GM21515 (cell line): ENCODE data around the gene SLFN12.
"Not testable (repeated sequence)": the region's sequence is repeated elsewhere in the genome, so short reads cannot be mapped to it uniquely, and the experiment has no call there.

Source experiments
- ATAC-seq: cut with Tn5 transposase; IDR thresholded peaks from one replicate; pipeline ENCODE4 v1.9.1; 2021; ENCODE audit not compliant: unreplicated experiment

The SLFN12 gene

DNA sequence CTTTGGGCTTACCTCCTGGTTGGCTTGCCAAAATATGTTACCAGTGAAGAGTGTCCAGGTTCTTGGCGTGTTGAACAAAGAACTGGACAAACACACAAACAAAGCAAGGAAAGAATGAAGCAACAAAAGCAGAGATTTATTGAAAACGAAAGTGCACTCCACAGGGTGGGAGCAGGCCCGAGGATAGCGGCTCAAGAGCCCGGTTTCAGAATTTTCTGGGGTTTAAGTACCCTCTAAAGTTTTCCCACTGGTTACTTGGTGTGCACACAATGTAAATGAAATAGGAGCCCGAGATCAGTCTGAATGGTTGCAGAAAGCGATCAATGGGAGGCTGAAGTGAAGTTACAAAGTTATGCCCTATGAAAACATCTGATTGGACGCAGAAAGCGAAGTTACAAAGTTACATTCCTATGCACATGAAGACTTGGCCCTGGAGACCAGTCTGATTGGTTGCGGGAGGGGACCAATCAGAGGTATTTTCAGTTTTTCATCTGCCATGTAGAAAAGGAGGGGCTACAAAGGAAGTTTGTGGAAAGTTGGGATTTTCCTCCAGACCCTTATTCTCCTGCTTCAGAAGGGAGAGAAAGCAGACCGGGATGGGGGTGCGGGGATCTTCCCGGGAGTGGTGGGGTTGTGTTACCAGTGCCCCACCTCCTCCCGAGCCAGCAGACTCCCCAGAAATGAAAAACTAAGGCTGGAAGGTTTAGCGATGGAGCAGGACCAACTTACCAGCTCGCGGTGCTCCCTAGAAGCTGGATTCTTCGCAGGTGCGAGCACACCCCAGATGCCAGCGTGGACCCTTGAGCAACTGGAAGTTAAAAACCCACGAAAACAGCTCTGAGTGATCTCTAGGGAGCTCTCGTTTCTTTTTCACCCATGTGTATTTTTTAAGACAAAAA is at the start of gene SLFN12:
Gene SLFN12, minus strand, starts transcription at position 325 of the 899 bp plus-strand sequence. CDS start 9,472 bp downstream, outside the sequence.
- ATAC-seq = peak; percentile 65

DNA sequence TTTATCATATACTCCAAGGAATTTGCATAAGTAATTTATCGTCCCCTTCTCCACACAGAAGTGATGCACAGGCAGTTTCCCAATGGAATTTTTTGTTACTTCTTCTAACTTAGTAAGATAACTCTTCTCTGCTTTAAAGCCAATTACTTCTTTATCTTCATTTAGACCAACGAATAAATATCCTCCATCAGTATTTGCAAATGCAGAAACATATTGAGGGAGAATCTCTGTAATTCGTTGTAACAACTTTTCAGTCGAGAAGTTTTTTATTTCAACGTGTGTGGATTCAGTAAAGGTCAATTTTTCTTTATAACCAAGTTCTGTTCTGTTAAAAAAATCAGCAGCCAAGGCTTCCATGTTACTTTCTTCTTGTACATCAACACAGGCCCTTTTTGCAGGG is 47.0 kb upstream of the SLFN12 start:
- no peak for ATAC-seq

DNA sequence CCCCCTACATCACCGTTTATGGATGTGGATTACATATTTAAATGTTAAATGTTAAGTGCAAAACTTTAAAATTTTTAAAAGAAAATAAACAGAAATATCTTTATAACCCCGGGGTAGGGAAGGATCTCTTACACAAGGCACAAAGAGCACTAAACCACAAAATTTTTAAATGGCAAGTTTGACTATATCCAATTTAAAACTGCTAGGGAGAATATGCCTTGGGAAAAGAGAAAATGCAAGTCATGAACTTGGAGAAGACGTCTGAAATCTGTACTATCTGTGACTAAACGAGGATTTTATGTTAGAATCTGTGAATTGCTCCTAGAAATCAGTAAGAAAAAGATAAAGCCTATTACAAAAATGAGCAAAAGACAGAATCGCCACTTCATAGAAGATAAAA is 44.9 kb upstream of the SLFN12 start:
- no peak for ATAC-seq

DNA sequence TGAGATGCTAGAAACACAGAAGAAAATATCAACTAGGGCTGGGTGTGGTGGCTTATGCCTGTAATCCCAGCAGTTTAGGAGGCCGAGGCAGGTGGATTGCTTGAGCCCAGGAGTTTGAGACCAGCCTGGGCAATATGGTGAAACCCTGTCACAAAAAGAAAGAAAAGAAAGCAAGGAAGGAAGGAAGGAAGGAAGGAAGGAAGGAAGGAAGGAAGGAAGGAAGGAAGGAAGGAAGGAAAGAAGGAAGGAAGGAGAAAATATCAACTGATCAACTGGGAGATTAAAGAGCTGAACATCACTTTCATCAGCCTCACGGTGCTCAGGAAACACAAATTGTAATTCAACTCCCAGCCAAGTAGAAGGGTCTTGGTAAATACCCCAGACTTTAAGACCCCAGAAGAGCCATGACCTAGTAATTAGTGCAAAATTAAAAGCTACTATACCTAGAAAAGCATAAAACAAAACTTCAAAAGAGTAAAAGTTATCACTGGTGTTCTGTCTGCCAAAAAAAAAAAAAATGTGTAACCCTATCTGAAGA is 44.1 kb upstream of the SLFN12 start:
- no peak for ATAC-seq

DNA sequence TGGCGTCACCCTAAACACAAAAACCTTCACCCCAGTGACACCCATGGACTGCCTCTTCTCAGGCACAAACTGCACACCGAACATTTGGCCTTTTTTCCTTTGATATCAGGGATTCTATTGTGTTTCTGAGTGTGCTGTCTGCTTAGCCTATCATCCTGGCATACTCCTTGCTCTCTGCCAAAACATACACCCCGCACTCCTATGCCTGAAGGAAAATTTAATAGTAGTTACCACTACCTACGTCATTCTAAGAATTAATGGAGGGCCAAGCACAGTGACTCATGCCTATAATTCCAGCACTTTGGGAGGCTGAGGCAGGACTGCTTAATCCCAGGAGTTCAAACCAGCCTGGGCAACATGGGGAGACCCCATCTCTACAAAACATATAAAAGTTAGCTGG is 36.2 kb upstream of the SLFN12 start:
- ATAC-seq = no peak

DNA sequence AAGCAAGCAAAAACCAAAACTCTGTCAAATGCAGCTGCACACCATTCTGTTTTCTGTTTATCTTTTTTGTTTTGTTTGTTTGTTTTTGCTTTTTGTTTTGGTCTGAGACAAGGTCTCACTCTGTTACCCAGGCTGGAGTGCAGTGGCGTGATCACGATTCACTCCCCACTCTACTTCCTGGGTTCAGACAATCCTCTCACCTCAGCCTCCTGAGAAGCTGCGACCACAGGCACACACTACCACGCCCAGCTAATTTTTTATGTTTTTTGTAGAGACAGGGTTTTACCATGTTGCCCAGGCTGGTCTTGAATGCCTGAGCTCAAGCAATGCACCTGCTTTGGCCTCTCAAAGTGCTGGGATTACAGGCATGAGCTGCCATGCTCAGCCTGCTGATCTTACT is 35.5 kb upstream of the SLFN12 start:
- ATAC-seq = no peak

DNA sequence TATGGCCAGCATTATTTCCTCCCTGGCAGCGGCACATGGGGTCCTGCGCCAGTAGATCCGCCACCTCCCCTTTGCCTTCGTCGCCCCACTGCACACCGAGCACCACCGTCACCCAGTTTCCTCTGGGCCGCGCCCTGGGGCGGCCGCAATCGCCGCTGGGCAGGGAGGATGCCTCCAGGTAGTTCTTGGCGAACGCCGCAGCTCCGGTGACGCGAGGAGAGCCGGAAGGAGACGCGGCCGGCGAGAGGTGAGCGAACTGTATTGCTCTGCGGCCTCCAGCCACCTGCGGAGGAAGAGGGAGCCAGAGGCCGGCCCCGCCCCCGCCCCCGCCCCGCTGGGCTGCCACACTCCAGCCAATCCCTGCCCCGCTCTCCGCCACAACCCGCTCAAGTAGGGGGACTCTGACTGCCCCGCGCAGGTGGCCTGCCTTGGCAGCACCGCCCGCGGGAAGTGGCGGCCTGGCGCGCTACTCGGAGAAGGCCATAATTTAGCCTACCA is 28.1 kb upstream of the SLFN12 start:
- peak; percentile 91 for ATAC-seq

DNA sequence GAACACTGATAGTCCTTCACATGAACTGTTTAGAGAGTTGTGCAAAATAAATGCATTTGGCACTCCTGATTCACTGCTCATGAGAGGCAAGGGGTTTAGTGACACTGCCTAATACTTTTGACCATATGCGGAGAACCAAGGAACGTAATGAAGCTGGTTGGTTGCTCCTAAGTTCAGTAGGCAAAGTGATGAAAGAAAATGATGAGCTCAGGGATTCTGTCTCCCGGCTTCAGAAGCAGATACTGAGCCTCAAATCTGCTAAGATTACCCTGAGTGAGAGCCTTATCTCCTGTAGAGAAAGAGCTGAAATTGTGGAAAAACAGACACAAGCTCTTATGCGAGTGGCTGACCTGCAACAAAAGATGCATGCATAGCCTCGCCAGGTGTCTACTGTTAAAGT is 21.7 kb upstream of the SLFN12 start:
- ATAC-seq = not testable (repeated sequence)

DNA sequence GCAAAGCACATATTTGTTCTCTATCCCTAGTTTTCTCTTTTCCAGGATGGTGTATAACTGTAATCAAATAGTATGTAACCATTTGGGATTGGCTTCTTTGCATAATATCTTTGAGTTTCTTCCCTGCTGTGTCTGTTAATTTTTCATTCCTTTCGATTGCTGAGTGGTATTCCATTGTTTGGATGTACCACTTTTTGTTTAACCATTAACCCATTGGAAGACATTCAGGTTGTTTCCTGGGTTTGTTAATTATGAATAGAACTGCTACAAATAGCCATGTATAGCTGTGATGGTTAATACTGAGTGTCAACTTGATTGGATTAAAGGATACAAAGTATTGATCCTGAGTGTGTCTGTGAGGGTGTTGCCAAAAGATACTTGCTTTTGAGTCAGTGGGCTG is 20.9 kb upstream of the SLFN12 start:
- no peak for ATAC-seq

DNA sequence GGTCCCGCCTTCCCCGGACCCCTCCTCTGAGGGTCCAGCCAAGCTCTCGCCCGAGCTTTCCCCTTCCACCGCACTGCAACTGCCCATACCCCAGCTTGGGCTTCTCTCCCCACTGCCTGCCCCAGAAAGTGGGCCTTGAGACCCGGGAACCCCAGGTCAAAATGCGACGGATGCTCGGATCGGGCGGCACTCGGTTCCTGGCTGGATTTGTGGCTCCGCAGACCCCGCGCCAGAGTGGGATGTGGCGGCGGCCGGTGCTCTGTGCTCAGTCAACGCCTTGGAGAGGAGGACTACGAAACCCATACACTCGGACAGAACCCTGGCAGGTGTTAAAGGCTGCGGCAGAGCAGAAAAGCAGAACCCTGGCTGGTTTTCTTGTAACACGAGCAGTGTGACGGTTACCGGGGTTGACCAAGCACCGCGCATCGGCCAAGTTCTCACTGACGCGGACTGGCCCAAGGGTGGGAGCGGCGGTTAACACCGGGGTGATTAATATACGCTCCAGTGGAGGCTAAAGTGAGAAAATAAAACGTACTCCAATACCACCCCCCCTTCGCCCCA is 17.2 kb upstream of the SLFN12 start:
- ATAC-seq = no peak

DNA sequence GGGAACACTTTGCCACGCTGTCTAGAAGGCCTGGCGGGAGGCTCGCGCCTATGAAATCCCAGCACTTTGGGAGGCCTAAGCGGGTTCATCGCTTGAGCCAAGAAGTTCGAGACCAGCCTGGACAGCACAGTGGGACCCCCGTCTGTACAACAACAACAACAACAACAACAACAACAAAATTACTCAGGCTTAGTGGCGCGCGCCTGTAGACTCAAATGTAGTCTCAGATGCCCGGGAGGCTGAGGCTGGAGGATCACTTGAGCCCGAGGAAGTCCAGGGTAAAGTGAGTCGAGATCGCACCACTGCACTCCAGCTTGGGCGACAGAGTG is 16.6 kb upstream of the SLFN12 start:
- ATAC-seq = no peak

DNA sequence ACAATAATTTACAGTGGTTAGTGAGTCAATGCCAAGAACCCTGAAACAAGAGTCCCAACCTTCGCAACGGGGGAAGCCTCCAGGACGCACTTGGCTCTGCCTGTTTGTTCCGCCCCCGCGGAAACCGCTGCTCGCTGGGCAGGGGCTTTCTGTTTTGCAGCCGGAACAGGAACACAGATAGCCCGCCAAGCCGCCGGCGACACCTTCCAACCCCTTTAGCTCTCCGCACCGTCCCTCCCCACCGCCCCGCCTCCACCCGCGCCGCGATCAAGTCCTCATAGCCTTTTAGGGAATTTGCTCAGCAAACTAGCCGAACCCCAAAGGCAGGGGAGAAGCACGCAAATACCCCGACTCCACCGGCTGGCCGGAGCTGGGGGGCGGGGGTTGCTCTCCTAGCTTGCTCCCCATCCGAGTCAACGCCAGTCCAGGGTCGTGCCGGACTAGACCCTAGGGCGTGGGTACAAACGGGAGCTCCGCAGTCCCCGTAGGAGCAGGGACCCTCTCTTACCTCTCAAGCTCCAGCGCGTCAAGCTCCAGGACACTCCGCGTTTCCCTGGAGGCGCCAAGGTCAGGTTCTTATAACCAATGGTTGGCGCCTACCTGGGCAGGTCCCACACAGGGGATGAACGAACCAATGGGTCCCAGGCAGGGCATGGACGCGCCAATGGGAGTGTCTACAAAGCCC is 16.1 kb upstream of the SLFN12 start, which contains the start of gene SLFN13:
Gene SLFN13, minus strand, starts transcription at position 553 of the 685 bp plus-strand sequence. CDS start 3,086 bp downstream, outside the sequence.
- peak; percentile 61 for ATAC-seq

DNA sequence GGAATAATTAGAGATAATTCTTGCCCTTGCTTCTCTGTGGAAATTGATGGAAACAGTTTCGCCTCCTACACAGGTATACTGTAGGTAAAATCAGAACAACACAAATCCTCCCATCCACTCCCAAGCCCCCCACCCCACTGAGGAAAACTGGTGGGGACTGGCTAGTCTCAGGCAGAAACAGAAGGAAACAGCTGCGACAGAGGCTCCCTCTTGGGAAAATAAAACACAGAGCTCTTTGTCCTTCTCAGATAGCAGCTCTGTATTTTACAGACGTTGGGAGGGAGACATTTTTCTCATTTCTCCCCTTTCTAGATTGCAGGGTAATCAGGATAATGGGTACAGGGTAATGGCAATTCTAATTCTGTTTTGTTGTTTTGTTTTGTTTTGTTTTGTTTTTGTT is 15.2 kb upstream of the SLFN12 start:
- no peak for ATAC-seq

DNA sequence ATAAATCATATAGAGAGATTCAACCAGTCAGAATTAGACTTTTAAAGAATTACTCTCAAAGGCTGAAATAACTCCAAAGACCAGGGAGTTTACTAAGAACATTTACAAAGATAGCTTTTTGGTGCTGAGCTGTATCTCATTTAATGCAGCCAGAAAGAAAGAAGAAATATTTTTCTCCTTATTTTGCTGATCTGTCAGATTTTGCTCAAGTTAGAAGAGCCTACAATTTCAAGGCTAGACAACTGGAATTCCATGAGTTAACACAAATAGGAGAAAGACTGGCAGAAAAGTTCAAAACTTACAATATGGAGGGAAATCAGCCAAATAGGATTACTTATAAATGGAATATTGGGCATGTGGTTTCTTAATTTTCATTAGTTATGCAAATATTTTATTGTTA is 6.1 kb upstream of the SLFN12 start:
- no peak for ATAC-seq

DNA sequence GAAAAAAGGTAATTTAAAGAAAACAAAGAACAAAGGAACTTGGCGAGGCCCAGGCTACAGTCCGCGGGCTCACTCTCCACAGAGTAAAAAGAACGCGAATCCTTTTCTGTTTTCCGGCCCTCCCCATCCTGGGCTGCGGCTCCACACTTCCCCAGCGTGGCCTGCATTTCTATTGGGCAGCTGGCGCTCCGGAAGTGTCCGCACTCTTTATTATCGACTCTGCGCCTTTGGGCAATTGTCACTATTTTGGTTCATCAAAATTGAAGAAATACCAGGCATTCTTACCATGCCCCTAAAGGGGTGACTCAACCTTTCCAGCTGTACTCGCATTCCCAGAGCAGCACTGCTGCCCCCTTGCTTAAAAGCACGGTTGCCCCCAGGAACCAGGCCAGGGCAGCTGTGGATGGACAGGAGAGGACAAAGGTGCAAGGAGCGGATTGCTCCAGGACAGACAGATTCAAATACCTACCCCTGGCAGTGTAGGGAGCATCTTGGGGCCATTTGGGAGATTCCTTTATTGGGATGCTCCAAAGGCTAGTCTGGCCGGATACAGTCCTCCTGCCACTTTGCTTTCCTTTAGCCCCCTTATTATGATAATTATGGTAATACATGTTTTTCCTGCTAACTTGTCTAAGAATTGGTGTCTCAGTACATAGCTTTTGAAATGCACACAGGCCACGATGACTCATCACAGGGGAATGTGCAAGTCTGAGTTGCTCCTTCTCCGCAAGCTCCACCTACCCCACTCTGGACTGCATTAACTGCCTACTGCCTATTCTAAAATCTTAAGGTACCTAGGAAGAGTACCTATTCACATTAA is 985 bp upstream of the SLFN12 start:
- ATAC-seq = peak; percentile 20

DNA sequence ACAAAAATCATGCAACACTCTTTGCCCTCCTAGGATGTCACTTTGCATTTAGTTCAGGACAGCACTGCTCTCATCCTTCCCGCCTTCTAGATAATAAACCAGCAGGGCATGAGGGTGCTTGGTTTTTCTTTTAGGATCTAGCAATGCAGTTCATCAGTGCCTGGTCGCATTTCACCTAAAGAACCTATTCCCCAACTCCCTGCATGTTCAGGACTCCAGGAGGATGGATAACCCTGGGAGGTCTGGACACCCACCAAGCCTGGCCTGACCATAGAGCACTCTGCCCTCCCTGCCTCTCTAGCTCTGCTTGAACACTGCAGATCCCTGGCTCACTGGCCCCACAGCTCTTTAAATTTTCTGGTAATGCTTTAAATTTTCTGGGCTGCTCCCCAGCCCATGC is 2.6 kb downstream of the SLFN12 start:
- ATAC-seq = no peak

DNA sequence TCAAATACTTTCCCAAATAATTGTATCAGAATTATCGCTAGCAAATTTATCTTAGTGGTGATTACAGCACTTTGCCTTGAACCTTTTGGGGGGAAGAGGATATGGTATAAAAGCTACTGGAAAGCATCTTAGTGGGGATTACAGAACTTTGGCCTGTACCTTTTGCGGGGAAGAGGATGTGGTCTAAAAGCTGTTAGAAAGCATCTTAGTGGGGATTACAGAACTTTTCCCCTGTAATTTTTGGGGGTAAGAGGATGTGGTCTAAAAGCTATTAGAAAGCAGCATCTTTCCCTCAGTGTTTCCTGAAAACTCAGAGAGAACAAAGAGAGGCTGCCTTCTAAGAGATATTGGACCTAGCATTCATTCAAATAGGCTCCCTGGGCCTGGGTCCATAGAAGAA is 4.1 kb downstream of the SLFN12 start:
- ATAC-seq = no peak

DNA sequence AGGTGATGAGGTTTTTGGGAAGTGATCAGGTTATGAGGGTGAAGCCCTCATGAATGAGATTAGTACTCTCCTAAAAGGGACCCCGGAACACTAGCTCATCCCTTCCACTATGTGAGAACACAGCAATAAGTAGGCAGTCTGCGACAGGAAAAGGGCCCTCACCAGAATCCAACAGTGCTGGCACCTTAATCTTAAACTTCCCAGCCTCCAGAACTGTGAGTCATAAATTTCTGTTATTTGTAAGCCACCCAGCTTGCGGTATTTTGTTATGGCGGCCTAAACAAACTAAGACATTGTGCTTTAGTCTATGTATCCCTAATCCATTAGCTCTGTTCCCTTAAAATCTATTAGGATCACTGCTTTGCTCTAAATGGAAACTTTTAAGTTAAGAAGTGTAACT is 8.5 kb downstream of the SLFN12 start:
- no peak for ATAC-seq

DNA sequence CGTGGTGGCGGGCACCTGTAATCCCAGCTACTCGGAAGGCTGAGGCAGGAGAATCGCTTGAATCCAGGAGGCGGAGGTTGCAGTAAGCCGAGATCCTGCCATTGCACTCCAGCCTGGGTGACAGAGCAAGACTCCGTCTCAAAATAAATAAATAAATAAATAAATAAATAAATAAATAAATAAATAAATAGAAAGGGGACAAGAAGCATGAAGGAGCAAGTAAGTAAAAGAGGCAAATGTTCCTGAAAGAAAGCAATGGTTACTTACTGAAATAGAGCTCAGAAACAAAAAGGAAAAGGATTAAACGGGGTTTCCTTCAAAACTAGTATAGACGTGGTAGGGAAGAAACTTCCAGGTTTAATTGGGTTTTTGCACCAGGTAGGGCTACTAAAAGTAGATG is 11.2 kb downstream of the SLFN12 start:
- not testable (repeated sequence) for ATAC-seq

DNA sequence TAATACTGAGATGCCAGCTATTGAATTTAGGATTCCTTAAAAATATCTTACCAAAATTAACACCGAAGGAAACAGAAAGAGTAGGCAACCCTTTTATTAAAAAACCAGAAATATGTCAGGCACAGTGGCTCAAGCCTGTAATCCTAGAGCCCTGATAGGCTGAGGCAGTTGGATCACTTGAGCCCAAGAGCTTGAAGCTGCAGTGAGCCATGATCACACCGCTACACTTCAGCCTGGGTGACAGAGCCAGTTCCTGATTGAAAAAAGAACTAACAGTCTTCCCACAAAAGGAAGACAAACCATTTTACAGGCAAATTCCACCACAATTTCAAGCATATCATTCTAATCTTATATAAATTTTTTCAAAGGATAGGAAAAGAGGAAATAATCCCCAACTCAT is 15.6 kb downstream of the SLFN12 start:
- no peak for ATAC-seq

DNA sequence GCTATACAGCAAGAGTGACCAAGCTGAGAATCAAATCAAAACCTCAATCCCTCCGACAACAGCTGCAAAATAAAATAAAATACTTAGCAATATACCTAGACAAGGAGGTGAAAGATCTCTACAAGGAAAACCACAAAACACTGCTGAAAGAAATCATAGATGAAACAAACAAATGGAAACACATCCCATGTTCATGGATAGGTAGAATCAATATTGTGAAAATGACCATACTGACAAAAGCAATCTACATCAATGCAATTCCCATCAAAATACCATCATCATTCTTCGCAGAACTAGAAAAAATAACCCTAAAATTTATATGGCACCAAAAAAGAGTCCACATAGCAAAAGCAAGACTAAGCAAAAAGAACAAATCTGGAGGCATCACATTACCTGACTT is 17.6 kb downstream of the SLFN12 start:
- not testable (repeated sequence) for ATAC-seq
